Trophoblast cell (in vitro differentiated cells and primary cell): ENCODE results near the gene MRPS7. TPM values are rescaled to one million over a fixed set of nuclear protein-coding genes. Genes with fewer than 3 reads are reported as not detected.

Source experiments
- DNase-seq, 2 donors: peaks; one replicate each; pipeline ENCODE4 v3.0.0-alpha.2; 2016
- H2AFZ ChIP-seq: 2 replicates; pipeline ENCODE4 v1.6.1; 2013; ENCODE audit warnings: low read length, moderate library complexity, mild to moderate bottlenecking; ENCODE audit not compliant: insufficient read depth, poor library complexity
- H2AK5ac ChIP-seq: 2 replicates; pipeline ENCODE4 v1.6.1; 2013; ENCODE audit warnings: mild to moderate bottlenecking, low read length
- H2BK120ac ChIP-seq: 2 replicates; pipeline ENCODE4 v1.6.1; 2013; ENCODE audit warnings: low read length, mild to moderate bottlenecking, moderate library complexity; ENCODE audit not compliant: insufficient read depth, poor library complexity
- H2BK12ac ChIP-seq: 2 replicates; pipeline ENCODE4 v1.6.1; 2013; ENCODE audit warnings: mild to moderate bottlenecking, low read length, moderate library complexity
- H2BK5ac ChIP-seq: 2 replicates; pipeline ENCODE4 v1.6.1; 2013; ENCODE audit warnings: low read length, low read depth, moderate library complexity, mild to moderate bottlenecking; ENCODE audit not compliant: poor library complexity
- H3K14ac ChIP-seq: 2 replicates; pipeline ENCODE4 v1.6.1; 2013; ENCODE audit warnings: mild to moderate bottlenecking, low read length
- H3K18ac ChIP-seq: 2 replicates; pipeline ENCODE4 v1.6.1; 2013; ENCODE audit warnings: mild to moderate bottlenecking, low read length
- H3K23ac ChIP-seq: 2 replicates; pipeline ENCODE4 v1.6.1; 2013; ENCODE audit warnings: low read length
- H3K27ac ChIP-seq: 2 replicates; pipeline ENCODE4 v1.5.1; 2013; ENCODE audit warnings: low read depth, mild to moderate bottlenecking, inconsistent platforms, low read length, moderate library complexity
- H3K27me3 ChIP-seq: 2 replicates; pipeline ENCODE4 v1.6.1; 2013; ENCODE audit warnings: inconsistent platforms, mild to moderate bottlenecking, low read length, moderate library complexity; ENCODE audit not compliant: insufficient read depth
- H3K36me3 ChIP-seq, 2 experiments: 1 replicate in 1 of 2; 2 replicates in 1 of 2; pipeline ENCODE4 v1.6.1; 2013; ENCODE audit warnings: low read length in 2 of 2, mild to moderate bottlenecking in 2 of 2, moderate library complexity in 1 of 2; ENCODE audit not compliant: insufficient read depth in 2 of 2, control insufficient read depth in 1 of 2
- H3K4ac ChIP-seq: 2 replicates; pipeline ENCODE4 v1.6.1; 2013; ENCODE audit warnings: low read depth, mild to moderate bottlenecking, low read length, moderate library complexity
- H3K4me1 ChIP-seq, 2 experiments: 1 replicate in 1 of 2; 2 replicates in 1 of 2; pipeline ENCODE4 v1.6.1; 2013; ENCODE audit warnings: low read length in 2 of 2, mild to moderate bottlenecking in 2 of 2, moderate library complexity in 1 of 2; ENCODE audit not compliant: insufficient read depth in 2 of 2, control insufficient read depth in 1 of 2
- H3K4me2 ChIP-seq: 2 replicates; pipeline ENCODE4 v1.6.1; 2013; ENCODE audit warnings: inconsistent platforms, mild to moderate bottlenecking, low read length, moderate library complexity
- H3K4me3 ChIP-seq: 2 replicates; pipeline ENCODE4 v1.5.1; 2013; ENCODE audit warnings: mild to moderate bottlenecking, low read depth, low read length, inconsistent platforms
- H3K79me1 ChIP-seq: one replicate; pipeline ENCODE4 v1.6.1; 2013; ENCODE audit warnings: low read length
- H3K79me2 ChIP-seq: 2 replicates; pipeline ENCODE4 v1.6.1; 2013; ENCODE audit warnings: low read length, mild to moderate bottlenecking; ENCODE audit not compliant: control insufficient read depth, insufficient read depth, poor library complexity
- H3K9ac ChIP-seq: 2 replicates; pipeline ENCODE4 v1.6.1; 2013; ENCODE audit warnings: mild to moderate bottlenecking, low read length
- H3K9me3 ChIP-seq: 2 replicates; pipeline ENCODE4 v1.6.1; 2013; ENCODE audit warnings: low read depth, mild to moderate bottlenecking, control low read depth, inconsistent platforms, low read length; ENCODE audit not compliant: insufficient read depth
- H4K12ac ChIP-seq: 2 replicates; pipeline ENCODE4 v1.6.1; 2013; ENCODE audit warnings: low read depth, mild to moderate bottlenecking, low read length, moderate library complexity
- H4K8ac ChIP-seq: 2 replicates; pipeline ENCODE4 v1.6.1; 2013; ENCODE audit warnings: low read depth, mild to moderate bottlenecking, low read length, moderate library complexity
- H4K91ac ChIP-seq: one replicate; pipeline ENCODE4 v1.6.1; 2013; ENCODE audit warnings: low read depth, mild to moderate bottlenecking, low read length, moderate library complexity
- WGBS: extraction: QIAGEN DNeasy Blood & Tissue Kit; methylation state at CpG from one replicate; pipeline ENCODE4 v1.1.7; 2013; ENCODE audit warnings: missing lambda C conversion rate; ENCODE audit not compliant: insufficient read length, insufficient coverage; ENCODE audit errors: extremely low coverage; 5-methylcytosine and 5-hydroxymethylcytosine counted together
- polyA plus RNA-seq: library from polyadenylated mRNA; stranded (reverse); fragments of 200-250 nt; gene quantifications from 2 replicates; pipeline ENCODE4 v1.2.3, GENCODE V29; 2013

Gene MRPS7
- 44.9 and 45.1 TPM in 2 replicates for polyA plus RNA-seq

DNA sequence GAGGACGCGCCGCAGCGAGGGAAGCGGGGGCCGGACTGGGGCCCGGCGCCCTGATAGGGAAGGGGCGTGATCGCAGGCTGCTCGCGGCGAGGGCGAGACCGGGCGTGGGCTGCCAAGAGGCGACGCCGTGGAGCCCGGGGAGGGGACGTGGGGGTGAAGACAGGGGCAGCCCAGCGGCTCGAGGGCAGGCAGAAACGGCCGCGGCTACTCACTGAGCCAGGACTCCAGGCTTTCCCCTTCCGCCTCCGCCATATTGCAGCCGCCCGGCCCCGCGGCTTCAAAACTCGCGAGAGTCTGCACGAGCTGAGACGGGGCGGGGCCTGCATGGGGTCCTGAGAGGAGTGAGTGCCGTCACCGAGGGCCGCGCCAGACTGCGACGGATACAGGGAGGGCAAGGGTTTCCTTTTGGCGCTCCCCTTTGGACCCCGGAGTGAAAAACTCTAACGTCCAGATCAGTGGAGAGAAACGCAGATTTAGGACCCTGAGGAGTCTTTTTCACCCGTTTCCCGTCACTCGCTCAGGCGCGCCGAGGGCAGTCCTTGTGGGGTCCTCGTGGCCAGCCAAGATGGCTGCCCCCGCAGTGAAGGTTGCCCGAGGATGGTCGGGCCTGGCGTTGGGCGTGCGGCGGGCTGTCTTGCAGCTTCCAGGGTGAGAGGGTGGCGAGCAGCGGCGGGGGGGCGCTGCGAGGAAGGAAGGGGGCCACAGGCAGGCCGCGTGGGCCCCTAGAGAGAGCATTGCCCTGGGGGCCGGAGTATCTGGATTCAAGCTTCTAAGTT is at the start of gene MRPS7, which contains the start of gene GGA3:
Gene MRPS7 (plus strand): TSS at position 544 of the 776 bp plus-strand sequence. CDS start 22 bp downstream, at position 566.
Gene GGA3 (minus strand): TSS at position 271 of the 776 bp plus-strand sequence. CDS start 19 bp downstream, at position 252.
- no peak within 1 kb of the TSS for H2BK12ac ChIP-seq
- peak within 1 kb of the TSS; percentile 47 for H3K23ac ChIP-seq
- H2AFZ ChIP-seq, result peak within 1 kb of the TSS; percentile 92
- peak within 1 kb of the TSS; percentile 95 for H2BK5ac ChIP-seq
- peaks cover 12% of the 10 kb centered on the region for H3K79me2 ChIP-seq
- peak within 1 kb of the TSS; percentile 88 for H4K12ac ChIP-seq
- DNase-seq, result peak; percentile 94 to 97
- WGBS, result no CpG with 5 or more reads among the region's 69 CpGs
- peak within 1 kb of the TSS; percentile 97 for H3K9ac ChIP-seq
- peak within 1 kb of the TSS; percentile 81 for H3K4ac ChIP-seq
- H3K9me3 ChIP-seq, result no peaks in the 10 kb centered on the region
- no peaks in the 10 kb centered on the region for H3K27me3 ChIP-seq
- H3K14ac ChIP-seq, result peak within 1 kb of the TSS; percentile 92
- H3K4me2 ChIP-seq, result peak within 1 kb of the TSS; percentile 86
- peak within 1 kb of the TSS; percentile 65 for H2BK120ac ChIP-seq
- H4K91ac ChIP-seq, result peak within 1 kb of the TSS; percentile 91
- peaks cover 8% of the 10 kb centered on the region in 2 experiments for H3K4me1 ChIP-seq
- peak within 1 kb of the TSS; percentile 91 for H3K18ac ChIP-seq
- peak within 1 kb of the TSS; percentile 95 for H3K4me3 ChIP-seq
- peak within 1 kb of the TSS; percentile 84 for H3K27ac ChIP-seq
- peaks cover 18 to 27% of the 10 kb centered on the region in 2 experiments for H3K36me3 ChIP-seq
- peak within 1 kb of the TSS; percentile 66 for H2AK5ac ChIP-seq
- peaks cover 12% of the 10 kb centered on the region for H3K79me1 ChIP-seq
- peak within 1 kb of the TSS; percentile 91 for H4K8ac ChIP-seq

DNA sequence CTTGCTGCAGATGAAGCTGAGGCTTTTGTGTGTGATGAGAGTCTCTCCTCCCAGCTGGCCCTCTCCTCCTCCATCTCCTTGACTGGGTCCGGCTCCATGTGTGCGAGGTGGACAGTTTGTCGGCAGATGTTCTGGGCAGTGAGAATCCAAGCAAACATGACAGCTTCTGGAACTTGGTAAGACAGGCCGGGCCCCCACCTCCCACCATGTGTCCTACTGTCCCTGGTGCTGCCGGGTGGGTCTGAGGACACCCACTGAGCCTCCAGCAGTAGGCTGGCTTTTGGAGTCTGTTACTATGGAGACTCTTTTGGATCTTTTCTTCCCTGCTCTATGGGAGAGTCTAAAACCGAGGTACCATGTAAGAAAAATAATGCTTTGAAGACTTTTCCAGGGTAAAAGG is 43.5 kb upstream of the MRPS7 start:
- Histone ChIP-seq H3K27me3 (no peaks in the 10 kb centered on the region), H4K12ac (no peak overlapping the region), H2AK5ac (no peak overlapping the region), H2AFZ (no peak overlapping the region), H2BK120ac (no peak overlapping the region), H3K36me3 (peaks cover 34 to 68% of the 10 kb centered on the region in 2 experiments), H3K4ac (no peak overlapping the region), H3K4me1 (no peaks in the 10 kb centered on the region), H3K4me3 (no peak overlapping the region), H2BK5ac (no peak overlapping the region), H4K8ac (no peak overlapping the region), H3K23ac (no peak overlapping the region), H3K79me2 (no peaks in the 10 kb centered on the region), H3K4me2 (no peak overlapping the region), H3K79me1 (no peaks in the 10 kb centered on the region), H3K9ac (no peak overlapping the region), H4K91ac (no peak overlapping the region), H2BK12ac (no peak overlapping the region), H3K18ac (no peak overlapping the region), H3K9me3 (no peaks in the 10 kb centered on the region), H3K27ac (no peak overlapping the region), H3K14ac (no peak overlapping the region)
- WGBS, result no CpG with 5 or more reads among the region's 6 CpGs
- no peak for DNase-seq

DNA sequence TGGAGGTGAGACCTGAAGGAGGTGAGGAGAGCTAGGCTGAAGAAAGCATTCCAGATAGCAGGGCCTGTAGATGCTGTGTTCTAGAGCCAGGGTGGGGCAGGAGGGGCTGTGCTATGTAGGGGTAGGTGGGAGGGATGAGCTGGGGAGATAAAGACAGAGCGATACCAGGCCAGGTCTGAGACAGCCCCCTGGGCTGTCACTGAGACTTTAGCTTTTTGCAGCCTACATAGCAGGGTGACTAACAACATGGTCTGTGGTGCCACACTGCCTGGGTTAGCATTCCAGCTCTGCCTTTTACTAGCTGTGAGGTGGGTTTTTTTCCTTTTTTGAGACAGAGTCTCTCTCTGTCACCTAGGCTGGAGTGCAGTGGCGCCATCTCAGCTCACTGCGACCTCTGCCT is 41.9 kb upstream of the MRPS7 start:
- Histone ChIP-seq H3K18ac (no peak overlapping the region), H3K36me3 (peaks cover 31 to 58% of the 10 kb centered on the region in 2 experiments), H3K14ac (no peak overlapping the region), H4K8ac (no peak overlapping the region), H3K4me3 (no peak overlapping the region), H2BK120ac (no peak overlapping the region), H3K4me1 (no peaks in the 10 kb centered on the region), H3K23ac (no peak overlapping the region), H2AK5ac (no peak overlapping the region), H4K12ac (no peak overlapping the region), H2BK12ac (no peak overlapping the region), H2AFZ (no peak overlapping the region), H3K4ac (no peak overlapping the region), H3K79me2 (no peaks in the 10 kb centered on the region), H3K27me3 (no peaks in the 10 kb centered on the region), H2BK5ac (no peak overlapping the region), H3K4me2 (no peak overlapping the region), H3K9ac (no peak overlapping the region), H3K79me1 (no peaks in the 10 kb centered on the region), H3K9me3 (no peaks in the 10 kb centered on the region), H4K91ac (no peak overlapping the region), H3K27ac (no peak overlapping the region)
- DNase-seq, result no peak
- WGBS, result no CpG with 5 or more reads among the region's 3 CpGs

DNA sequence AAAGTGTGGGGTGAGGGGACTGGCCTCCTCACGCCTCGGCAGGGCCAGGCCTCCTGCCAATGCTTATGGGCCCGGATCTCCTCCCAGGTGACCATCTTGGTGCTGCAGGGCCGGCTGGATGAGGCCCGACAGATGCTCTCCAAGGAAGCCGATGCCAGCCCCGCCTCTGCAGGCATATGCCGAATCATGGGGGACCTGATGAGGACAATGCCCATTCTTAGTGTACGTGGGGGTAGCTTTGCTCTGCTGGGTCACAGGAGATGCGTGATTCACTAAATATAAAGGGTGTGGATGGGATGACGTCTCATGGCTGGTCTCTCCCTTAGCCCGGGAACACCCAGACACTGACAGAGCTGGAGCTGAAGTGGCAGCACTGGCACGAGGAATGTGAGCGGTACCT is 36.7 kb upstream of the MRPS7 start:
- Histone ChIP-seq H4K8ac (no peak overlapping the region), H3K9me3 (no peaks in the 10 kb centered on the region), H3K18ac (no peak overlapping the region), H3K4me2 (no peak overlapping the region), H3K23ac (no peak overlapping the region), H2BK5ac (no peak overlapping the region), H3K9ac (no peak overlapping the region), H3K27ac (no peak overlapping the region), H3K27me3 (no peaks in the 10 kb centered on the region), H2BK12ac (no peak overlapping the region), H2AK5ac (no peak overlapping the region), H3K79me1 (no peaks in the 10 kb centered on the region), H3K79me2 (no peaks in the 10 kb centered on the region), H2BK120ac (no peak overlapping the region), H3K36me3 (peaks cover 40 to 52% of the 10 kb centered on the region in 2 experiments), H3K4me3 (no peak overlapping the region), H3K14ac (no peak overlapping the region), H2AFZ (no peak overlapping the region), H3K4me1 (no peaks in the 10 kb centered on the region), H4K12ac (no peak overlapping the region), H3K4ac (no peak overlapping the region), H4K91ac (no peak overlapping the region)
- WGBS, result no CpG with 5 or more reads among the region's 14 CpGs
- DNase-seq, result no peak
